Peyer's patch (tissue), 4 donors: ENCODE results near the gene BEX4.

Source experiments
- CTCF ChIP-seq, 6 experiments: fragments of 450-650 bp in 4 of 6; fragments of 200-600 bp in 2 of 6; sonication (generic) in 1 of 6; IDR thresholded peaks; one replicate each; pipeline ENCODE4 v1.5.1; 2017 to 2019; ENCODE audit warnings: antibody characterized with exemption in 6 of 6, mild to moderate bottlenecking in 3 of 6, moderate library complexity in 1 of 6
- POLR2A ChIP-seq, 2 donors: fragments of 450-650 bp; IDR thresholded peaks; one replicate each; pipeline ENCODE4 v1.5.1; 2017; ENCODE audit warnings: antibody characterized with exemption in 2 of 2, mild to moderate bottlenecking in 2 of 2, moderate library complexity in 2 of 2

DNA sequence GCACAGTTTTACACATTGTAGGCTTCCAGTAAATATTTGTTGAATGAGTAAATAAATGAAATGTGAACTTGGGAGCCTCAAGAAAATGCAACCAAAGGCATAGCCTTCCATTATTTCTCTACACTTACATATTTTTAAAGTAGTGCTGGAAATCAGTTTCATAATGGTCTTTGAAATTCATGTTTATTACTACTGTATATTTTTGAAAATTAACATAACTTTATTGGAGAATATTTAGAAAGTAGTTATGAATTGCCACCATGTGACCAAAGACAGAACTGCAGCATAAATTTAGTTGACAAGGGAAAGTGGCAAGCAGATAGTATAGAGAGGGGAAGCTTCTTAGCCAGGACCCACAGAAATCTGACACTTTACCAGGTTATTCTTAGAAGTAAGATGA, 33.6 kb downstream of the BEX4 start:
- no peak for TF ChIP-seq POLR2A (IDR thresholded peaks at IDR 0.05)
- TF ChIP-seq CTCF (IDR thresholded peaks at IDR 0.05), result peak in 4 of 6 experiments; percentile 13 to 42 (median 36)
